GM12878 (cell line): ENCODE results near the gene CABLES1. TPM values are rescaled to one million over a fixed set of nuclear protein-coding genes. Genes with fewer than 3 reads are reported as not detected.

Experiments used
- ATAC-seq: fragments of 200-7000 bp; cut with Tn5 transposase; 3 replicates; pipeline ENCODE4 v1.9.1; 2020; ENCODE audit warnings: mild to moderate bottlenecking, moderate library complexity
- BruUV-seq: library from RNA; stranded (reverse); fragments of 400-500 nt; replicated peaks from 2 replicates; lab custom pipeline; 2021; lab: Mats Ljungman, UMichigan
- CTCF ChIA-PET: fragments of 300-600 bp; sonication (Branson Sonifier 250); formaldehyde crosslinking; extraction: SDS; loops from one replicate; lab custom pipeline; 2021; ENCODE audit warnings: inconsistent platforms; lab: Yijun Ruan, JAX
- POLR2A ChIA-PET: fragments of 350-600 bp; formaldehyde crosslinking; extraction: SDS; loops from one replicate; lab custom pipeline; 2021; ENCODE audit warnings: inconsistent platforms; lab: Charles Lee
- RAD21 ChIA-PET: fragments of 300-600 bp; sonication (Branson Sonifier 250); formaldehyde crosslinking; loops from one replicate; lab custom pipeline; 2023; ENCODE audit warnings: antibody characterized with exemption; ENCODE audit not compliant: unreplicated experiment; lab: Charles Lee
- SMC1A ChIA-PET: fragments of 300-600 bp; sonication (Branson Sonifier 250); formaldehyde crosslinking; loops from one replicate; lab custom pipeline; 2023; ENCODE audit not compliant: unreplicated experiment, uncharacterized antibody; lab: Charles Lee
- DNase-seq: peaks from one replicate; pipeline ENCODE4 v3.0.0-alpha.2; 2011; ENCODE audit warnings: low read depth, low spot score
- FAIRE-seq: peaks from 3 replicates; lab custom pipeline; 2011; peaks lifted over from hg19 to GRCh38; lab: Jason Lieb, UNC
- H2AFZ ChIP-seq: 2 replicates; pipeline ENCODE4 v1.6.0; 2011; ENCODE audit warnings: low read depth, low read length, control low read depth; ENCODE audit not compliant: control insufficient read depth
- H3K27ac ChIP-seq: 2 replicates; pipeline ENCODE4 v1.5.1; 2011; ENCODE audit warnings: control low read depth; ENCODE audit not compliant: control insufficient read depth, insufficient read depth
- H3K27me3 ChIP-seq, 2 experiments: replicated peaks in 1 of 2; 2 replicates each; pipeline versions ENCODE4 v1.6.0 to v1.6.1; 2011; ENCODE audit warnings: low read length in 1 of 2; ENCODE audit not compliant: control insufficient read depth in 2 of 2, insufficient read depth in 2 of 2
- H3K36me3 ChIP-seq, 2 experiments: 2 replicates each; pipeline ENCODE4 v1.5.1; 2011; ENCODE audit warnings: low read length in 1 of 2; ENCODE audit not compliant: control insufficient read depth in 2 of 2, insufficient read depth in 2 of 2
- H3K4me1 ChIP-seq: 2 replicates; pipeline ENCODE4 v1.6.1; 2011; ENCODE audit warnings: mild to moderate bottlenecking, low read length, moderate library complexity, mixed read lengths; ENCODE audit not compliant: control insufficient read depth, insufficient read depth
- H3K4me2 ChIP-seq: 2 replicates; pipeline ENCODE4 v1.6.0; 2011; ENCODE audit warnings: control low read depth; ENCODE audit not compliant: control insufficient read depth, insufficient read depth
- H3K4me3 ChIP-seq: fragments of 200-600 bp; sonication (generic); 2 replicates; pipeline ENCODE4 v1.5.1; 2016
- H3K79me2 ChIP-seq: 2 replicates; pipeline ENCODE4 v1.6.0; 2011; ENCODE audit warnings: low read length; ENCODE audit not compliant: control insufficient read depth, insufficient read depth
- H3K9ac ChIP-seq: 2 replicates; pipeline ENCODE4 v1.8.0; 2011; ENCODE audit warnings: low read length, control low read depth, mixed read lengths; ENCODE audit not compliant: control insufficient read depth, insufficient read depth
- H3K9me3 ChIP-seq: replicated peaks from 3 replicates; pipeline ENCODE4 v1.5.1; 2011; ENCODE audit warnings: mild to moderate bottlenecking, low read length; ENCODE audit not compliant: control insufficient read depth, insufficient read depth
- H4K20me1 ChIP-seq: 2 replicates; pipeline ENCODE4 v1.6.0; 2011; ENCODE audit not compliant: control insufficient read depth, insufficient read depth
- BACH1 ChIP-seq: fragments of 450-650 bp; IDR thresholded peaks from 2 replicates; pipeline ENCODE4 v1.6.1; 2017; ENCODE audit warnings: mild to moderate bottlenecking, borderline replicate concordance
- BHLHE40 ChIP-seq, 2 experiments: fragments of 450-650 bp in 1 of 2; IDR thresholded peaks; 2 replicates each; pipeline ENCODE4 v1.6.1; 2011 to 2017; ENCODE audit warnings: low read depth in 2 of 2, borderline replicate concordance in 1 of 2, improper control_type of control experiment in 1 of 2, low read length in 1 of 2, mild to moderate bottlenecking in 1 of 2
- DPF2 ChIP-seq: fragments of 450-650 bp; IDR thresholded peaks from 2 replicates; pipeline ENCODE4 v1.6.1; 2017; ENCODE audit warnings: mild to moderate bottlenecking
- EGR1 ChIP-seq, 2 experiments: IDR thresholded peaks; 1 replicate in 1 of 2; 2 replicates in 1 of 2; pipeline ENCODE4 v1.6.1; 2011 to 2012; ENCODE audit warnings: low read depth in 2 of 2, low read length in 2 of 2, borderline replicate concordance in 1 of 2, mild to moderate bottlenecking in 1 of 2, moderate library complexity in 1 of 2
- EZH2 ChIP-seq: IDR thresholded peaks from 2 replicates; pipeline ENCODE4 v1.6.1; 2012; ENCODE audit warnings: low read depth, mild to moderate bottlenecking, control low read depth, inconsistent platforms, low read length, borderline replicate concordance; ENCODE audit not compliant: control insufficient read depth
- HDGF ChIP-seq: fragments of 450-650 bp; IDR thresholded peaks from 2 replicates; pipeline ENCODE4 v1.6.1; 2016; ENCODE audit warnings: antibody characterized with exemption
- IKZF1 ChIP-seq: fragments of 450-650 bp; conservative IDR thresholded peaks from 2 replicates; pipeline ENCODE4 v1.6.1; 2017; ENCODE audit warnings: antibody characterized with exemption, mild to moderate bottlenecking
- LARP7 ChIP-seq: fragments of 450-650 bp; IDR thresholded peaks from 2 replicates; pipeline ENCODE4 v1.6.1; 2017; ENCODE audit warnings: mild to moderate bottlenecking
- MXI1 ChIP-seq: fragments of 150-350 bp; IDR thresholded peaks from 2 replicates; pipeline ENCODE4 v1.6.1; 2011; ENCODE audit warnings: low read depth, mild to moderate bottlenecking, inconsistent platforms, low read length, improper control_type of control experiment
- RCOR1 ChIP-seq: conservative IDR thresholded peaks from 2 replicates; pipeline ENCODE4 v1.6.1; 2012; ENCODE audit warnings: low read depth, low read length, improper control_type of control experiment
- SREBF1 ChIP-seq: IDR thresholded peaks from 2 replicates; pipeline ENCODE4 v1.6.1; 2012; ENCODE audit warnings: mild to moderate bottlenecking, low read length
- ZZZ3 ChIP-seq: IDR thresholded peaks from 2 replicates; pipeline ENCODE4 v1.6.1; 2011; ENCODE audit warnings: low read depth; ENCODE audit not compliant: control insufficient read depth, insufficient read length
- WGBS: methylation state at CpG from one replicate; pipeline ENCODE4 v1.1.6; 2016; ENCODE audit warnings: low lambda C conversion rate; ENCODE audit not compliant: insufficient replicate concordance, insufficient coverage; ENCODE audit errors: missing lambda C conversion rate; 5-methylcytosine and 5-hydroxymethylcytosine counted together
- in situ Hi-C: fragments of 300-500 bp; cut with MboI; formaldehyde crosslinking; loops from 9 replicates; pipeline ENCODE4 v1.14.3; 2018; ENCODE audit warnings: mixed read lengths
- intact Hi-C: fragments of 100-400 bp; cut with micrococcal nuclease; formaldehyde crosslinking; loops from one replicate; pipeline ENCODE4 v1.14.2; 2022; ENCODE audit not compliant: unreplicated experiment
- polyA plus RNA-seq, 11 experiments: library from polyadenylated mRNA; depleted of rRNA in 4 of 11; unstranded in 6 of 11; stranded (reverse) in 5 of 11; fragments of >200 nt; fragmentation: Nextera tagmentation in 4 of 11; fragmentation: Illumina TruSeq in 1 of 11; extraction: Ambion mirVana in 4 of 11; extraction: Trizol in 1 of 11; gene quantifications; 1 replicate in 1 of 11; 2 replicates in 10 of 11; pipeline versions ENCODE4 v1.2.1 to v1.2.3, GENCODE V29; 2011 to 2016; ENCODE audit warnings: inconsistent platforms in 2 of 11, missing spikeins in 2 of 11, low read depth in 1 of 11
- total RNA-seq, 4 experiments: library from RNA; depleted of rRNA in 3 of 4; stranded (reverse); fragments of >200 nt in 3 of 4; fragmentation: Illumina TruSeq in 1 of 4; extraction: Trizol in 1 of 4; gene quantifications; 2 replicates each; pipeline versions ENCODE4 v1.2.1 to v1.2.3, GENCODE V29; 2013 to 2021
- TF ChIP-seq, protein P1 (sequence below): IDR thresholded peaks from 2 replicates; pipeline ENCODE4 v1.6.1; 2012; ENCODE audit warnings: improper control_type of control experiment, low read depth, low read length; ENCODE audit not compliant: insufficient replicate concordance

CABLES1 gene
- total and polyA plus RNA-seq, 10 of the 15 experiments (the other 5 are each of a cell fraction or from before 2014, with no cell fraction given), result 2.9 to 27.2 (median 8.2) TPM

DNA sequence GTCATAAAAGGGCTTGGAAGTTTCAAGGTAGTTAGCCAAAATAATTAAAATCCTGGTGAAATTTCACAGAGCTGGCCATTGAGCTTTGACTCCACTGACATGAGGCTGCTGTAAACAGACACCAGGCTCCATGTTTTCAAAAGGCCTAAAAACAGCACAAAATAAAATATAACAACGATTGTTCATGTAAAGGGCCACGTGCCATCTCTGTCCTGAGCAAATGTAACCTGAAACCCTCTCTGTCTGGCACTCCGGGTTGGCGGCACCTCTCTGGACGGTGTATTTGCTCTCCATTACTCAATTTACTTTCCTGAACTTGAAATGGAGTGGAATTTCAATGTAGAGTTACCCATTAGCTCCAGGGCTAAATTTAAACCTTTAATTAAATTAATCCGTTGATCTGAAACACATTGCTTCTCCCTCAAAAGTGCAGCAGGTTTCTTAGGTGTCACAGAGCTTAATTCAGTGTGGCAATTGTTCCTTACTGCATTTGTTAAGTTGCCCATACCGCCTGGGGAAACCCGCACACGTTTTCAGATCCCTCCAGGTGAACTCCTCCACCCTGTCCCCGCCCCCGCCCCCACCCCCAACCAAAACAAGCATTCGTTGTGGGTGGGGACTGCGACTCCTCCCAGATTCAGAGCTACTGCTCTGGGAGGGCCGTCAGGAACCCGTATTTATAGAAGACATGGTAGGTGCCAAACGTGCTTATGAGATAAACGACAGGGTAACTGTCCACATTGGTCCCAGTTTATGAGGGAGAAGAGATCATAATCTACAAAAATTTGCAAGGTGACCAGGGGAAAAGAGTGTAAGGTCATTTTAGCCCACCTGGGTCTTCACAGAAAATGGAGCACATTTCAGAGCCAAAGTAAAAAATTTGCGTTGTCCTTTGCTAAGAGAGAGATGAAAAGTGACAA, 1.2 kb upstream of the CABLES1 start (continued):
- TF ChIP-seq RCOR1 (no peak), DPF2 (no peak; the same call in 1 of the 2 replicates)

DNA sequence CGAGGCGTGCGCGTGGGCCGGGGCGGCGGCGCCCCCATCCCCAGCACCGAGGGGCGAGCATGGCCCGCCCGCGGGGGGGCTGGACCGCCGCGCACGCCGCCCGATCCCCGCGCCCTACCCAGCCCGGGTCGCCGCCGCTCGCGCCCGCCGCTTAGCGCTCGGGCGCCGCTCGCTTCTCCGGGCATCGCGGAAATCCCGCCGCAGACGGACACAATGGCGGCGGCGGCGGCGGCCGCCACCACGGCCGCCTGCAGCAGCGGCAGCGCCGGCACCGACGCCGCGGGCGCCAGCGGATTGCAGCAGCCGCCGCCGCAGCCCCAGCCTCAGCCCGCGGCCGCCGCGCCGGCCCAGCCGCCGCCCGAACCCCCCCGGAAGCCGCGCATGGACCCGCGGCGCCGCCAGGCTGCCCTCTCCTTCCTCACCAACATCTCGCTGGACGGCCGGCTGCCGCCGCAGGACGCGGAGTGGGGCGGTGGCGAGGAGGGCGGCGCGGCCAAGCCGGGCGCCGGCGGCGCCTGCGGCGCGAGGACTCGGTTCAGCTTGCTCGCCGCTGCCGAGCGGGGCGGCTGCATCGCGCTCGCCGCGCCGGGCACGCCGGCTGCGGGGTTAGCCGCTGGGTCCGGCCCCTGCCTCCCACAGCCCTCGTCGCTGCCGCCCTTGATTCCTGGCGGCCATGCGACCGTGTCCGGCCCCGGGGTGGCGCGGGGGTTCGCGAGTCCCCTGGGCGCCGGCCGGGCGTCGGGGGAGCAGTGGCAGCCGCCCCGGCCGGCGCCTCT, 453 bp downstream of the CABLES1 start:
- no TSS peak for BruUV-seq
- Histone ChIP-seq H3K79me2 (peaks cover 58% of the 10 kb centered on the region), H3K36me3 (no peaks in the 10 kb centered on the region), H3K27ac (peak overlapping the region; percentile 71), H2AFZ (peak overlapping the region; percentile 51), H3K4me2 (peak overlapping the region; percentile 98; the same call in 1 of the 2 replicates), H3K4me3 (peak overlapping the region; percentile 97), H3K9me3 (no peaks in the 10 kb centered on the region), H4K20me1 (no peaks in the 10 kb centered on the region), H3K4me1 (peaks cover 24% of the 10 kb centered on the region), H3K9ac (peak overlapping the region; percentile 88), H3K27me3 (no peaks in the 10 kb centered on the region)
- CTCF ChIA-PET, result interaction anchor here (1.5 to 6.2 kb wide), 2 partner anchors 91 to 107 kb away, joined by 3 to 59 read pairs; no protein-coding TSS in a partner anchor
- FAIRE-seq (no peak), DNase-seq (no peak), ATAC-seq (peak; percentile 8)
- under 1% methylated on average over 66 of the region's 134 CpGs for WGBS
- POLR2A ChIA-PET, result interaction anchor here (0.6 to 7.1 kb wide), 10 partner anchors 85 to 287 kb away, joined by 3 to 86 read pairs (median 4); no protein-coding TSS in a partner anchor
- RAD21 ChIA-PET, result interaction anchor here (1.2 to 7.8 kb wide), 7 partner anchors 40 to 223 kb away, joined by 3 to 114 read pairs (median 6); no protein-coding TSS in a partner anchor
- in situ Hi-C loops (loop anchor here (5.0 kb wide), 1 partner anchor 92 kb away; no protein-coding TSS in a partner anchor), intact Hi-C loops (loop anchor here (1.0 to 10.0 kb wide), 2 partner anchors 96 to 201 kb away; partner anchors contain the start of gene RBBP8)
- SMC1A ChIA-PET, result interaction anchor here (1.0 to 3.9 kb wide), 4 partner anchors 91 to 244 kb away, joined by 3 to 52 read pairs (median 19); no protein-coding TSS in a partner anchor
- TF ChIP-seq LARP7 (peak; percentile 41; the same call in 1 of the 2 replicates), SREBF1 (no peak), EZH2 (no peak), IKZF1 (peak; percentile 53; the same call in 1 of the 2 replicates), MXI1 (peak; percentile 9; the same call in 1 of the 2 replicates), ZZZ3 (no peak), DPF2 (peak; percentile 15; the same call in 1 of the 2 replicates), BHLHE40 (IDR thresholded peaks at IDR 0.05; ENCODE audit: borderline replicate concordance in 1 of 2, low read depth in 2 of 2, low read length in 1 of 2) (peak in 1 of 2 experiments; percentile 37; a peak in 1 of 4 replicates), HDGF (no peak), EGR1 (IDR thresholded peaks at IDR 0.05; ENCODE audit: borderline replicate concordance in 1 of 2, low read depth in 2 of 2, low read length in 2 of 2) (peak in 1 of 2 experiments; percentile 36; a peak in 1 of 3 replicates), BACH1 (peak; percentile 2; the same call in 1 of the 2 replicates)
- TF ChIP-seq, protein P1, sequence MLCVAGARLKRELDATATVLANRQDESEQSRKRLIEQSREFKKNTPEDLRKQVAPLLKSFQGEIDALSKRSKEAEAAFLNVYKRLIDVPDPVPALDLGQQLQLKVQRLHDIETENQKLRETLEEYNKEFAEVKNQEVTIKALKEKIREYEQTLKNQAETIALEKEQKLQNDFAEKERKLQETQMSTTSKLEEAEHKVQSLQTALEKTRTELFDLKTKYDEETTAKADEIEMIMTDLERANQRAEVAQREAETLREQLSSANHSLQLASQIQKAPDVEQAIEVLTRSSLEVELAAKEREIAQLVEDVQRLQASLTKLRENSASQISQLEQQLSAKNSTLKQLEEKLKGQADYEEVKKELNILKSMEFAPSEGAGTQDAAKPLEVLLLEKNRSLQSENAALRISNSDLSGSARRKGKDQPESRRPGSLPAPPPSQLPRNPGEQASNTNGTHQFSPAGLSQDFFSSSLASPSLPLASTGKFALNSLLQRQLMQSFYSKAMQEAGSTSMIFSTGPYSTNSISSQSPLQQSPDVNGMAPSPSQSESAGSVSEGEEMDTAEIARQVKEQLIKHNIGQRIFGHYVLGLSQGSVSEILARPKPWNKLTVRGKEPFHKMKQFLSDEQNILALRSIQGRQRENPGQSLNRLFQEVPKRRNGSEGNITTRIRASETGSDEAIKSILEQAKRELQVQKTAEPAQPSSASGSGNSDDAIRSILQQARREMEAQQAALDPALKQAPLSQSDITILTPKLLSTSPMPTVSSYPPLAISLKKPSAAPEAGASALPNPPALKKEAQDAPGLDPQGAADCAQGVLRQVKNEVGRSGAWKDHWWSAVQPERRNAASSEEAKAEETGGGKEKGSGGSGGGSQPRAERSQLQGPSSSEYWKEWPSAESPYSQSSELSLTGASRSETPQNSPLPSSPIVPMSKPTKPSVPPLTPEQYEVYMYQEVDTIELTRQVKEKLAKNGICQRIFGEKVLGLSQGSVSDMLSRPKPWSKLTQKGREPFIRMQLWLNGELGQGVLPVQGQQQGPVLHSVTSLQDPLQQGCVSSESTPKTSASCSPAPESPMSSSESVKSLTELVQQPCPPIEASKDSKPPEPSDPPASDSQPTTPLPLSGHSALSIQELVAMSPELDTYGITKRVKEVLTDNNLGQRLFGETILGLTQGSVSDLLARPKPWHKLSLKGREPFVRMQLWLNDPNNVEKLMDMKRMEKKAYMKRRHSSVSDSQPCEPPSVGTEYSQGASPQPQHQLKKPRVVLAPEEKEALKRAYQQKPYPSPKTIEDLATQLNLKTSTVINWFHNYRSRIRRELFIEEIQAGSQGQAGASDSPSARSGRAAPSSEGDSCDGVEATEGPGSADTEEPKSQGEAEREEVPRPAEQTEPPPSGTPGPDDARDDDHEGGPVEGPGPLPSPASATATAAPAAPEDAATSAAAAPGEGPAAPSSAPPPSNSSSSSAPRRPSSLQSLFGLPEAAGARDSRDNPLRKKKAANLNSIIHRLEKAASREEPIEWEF, result no peak
